MM.1S (cell line): ENCODE data around the gene PTPRN2.

ENCODE experiments used
- CTCF ChIP-seq: fragments of 300-600 bp; sonication (generic); IDR thresholded peaks from 2 replicates; pipeline ENCODE4 v1.5.1; 2016; ENCODE audit warnings: antibody characterized with exemption, low read length, mixed read lengths
- EZH2 ChIP-seq: fragments of 300-600 bp; sonication (generic); optimal IDR thresholded peaks from 2 replicates; pipeline ENCODE3; 2017; ENCODE audit warnings: low read depth, mild to moderate bottlenecking, antibody characterized with exemption, low read length, mixed read lengths

DNA sequence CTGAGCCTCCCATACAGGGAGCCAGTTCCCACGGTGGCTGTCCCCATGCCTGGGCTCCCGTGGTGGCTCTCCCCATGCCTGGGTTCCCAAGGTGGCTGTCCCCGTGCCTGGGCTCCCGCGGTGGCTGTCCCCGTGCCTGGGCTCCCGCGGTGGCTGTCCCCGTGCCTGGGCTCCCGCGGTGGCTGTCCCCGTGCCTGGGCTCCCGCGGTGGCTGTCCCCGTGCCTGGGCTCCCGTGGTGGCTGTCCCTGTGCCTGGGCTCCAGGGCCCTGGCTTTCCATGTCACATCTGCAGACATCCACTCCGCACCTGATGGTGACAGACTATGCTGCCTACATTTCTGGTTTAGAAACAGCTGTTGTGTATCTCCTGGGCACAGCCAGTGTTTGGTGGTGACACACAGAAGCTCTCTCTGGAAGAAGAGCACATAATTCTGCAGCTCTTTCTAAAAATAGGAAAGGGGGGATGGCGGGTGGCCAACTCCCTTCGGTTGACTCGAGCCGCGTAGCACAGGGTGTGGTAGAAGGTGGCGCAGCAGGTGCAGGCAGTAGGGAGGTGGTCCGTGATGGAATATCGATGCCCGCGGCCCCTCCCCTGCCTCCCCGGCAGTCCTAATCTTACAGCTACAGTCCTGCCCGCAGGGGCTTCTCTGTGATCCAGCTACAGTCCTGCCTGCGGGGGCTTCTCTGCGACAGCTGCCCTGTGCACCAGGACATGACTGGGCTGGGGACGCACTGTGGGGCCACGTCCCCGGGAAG is 999.6 kb downstream of the PTPRN2 start:
- no peak for TF ChIP-seq EZH2
- no peak for TF ChIP-seq CTCF
